ENCODE data around the gene DCX. TPM values are rescaled to one million over a fixed set of nuclear protein-coding genes. Genes with fewer than 3 reads are reported as not detected.

Gene DCX
- total RNA-seq, 4 donors from 2014 or later: not detected

DNA sequence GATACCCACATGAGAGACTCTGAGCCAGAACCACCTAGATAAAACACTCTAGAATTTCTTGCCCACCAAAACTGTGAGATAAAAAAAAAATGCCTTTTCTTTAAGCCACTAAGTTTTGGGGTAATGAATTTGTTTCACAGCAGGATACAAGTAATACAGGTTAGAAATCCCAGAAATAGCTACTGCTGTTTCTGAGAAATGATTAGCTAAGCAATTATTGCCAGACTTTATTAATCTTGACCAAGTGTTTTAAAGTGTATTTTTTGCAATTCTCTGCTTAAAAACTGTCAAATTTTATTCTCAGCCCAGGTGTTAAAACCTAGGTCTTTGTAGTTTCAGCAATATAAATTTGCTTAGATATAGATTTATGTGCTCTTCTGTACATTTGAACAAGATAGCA, 83.1 kb downstream of the DCX start:
- intact Hi-C loops (cut with DNase I; ENCODE audit: low total_unique reads): no loop called here
- Histone ChIP-seq H3K4me3 (no peak overlapping the region), H3K36me3 (no peaks in the 10 kb centered on the region), H3K27me3 (peaks cover 0 to 5% (median 0%) of the 10 kb centered on the region in 3 donors), H3K9me3 (no peaks in the 10 kb centered on the region), H3K27ac (no peak overlapping the region), H3K4me1 (no peaks in the 10 kb centered on the region)
- DNase-seq (no peak), ATAC-seq (no peak)
- no peak for TF ChIP-seq POLR2A (IDR thresholded peaks at IDR 0.05)
- TF ChIP-seq CTCF (IDR thresholded peaks at IDR 0.05 in 4 of 5, conservative IDR thresholded peaks at IDR 0.05 in 1 of 5): no peak
- in situ Hi-C loops (cut with MboI; ENCODE audit: low sequenced_read_pairs in 4 of 4): no loop called here

DNA sequence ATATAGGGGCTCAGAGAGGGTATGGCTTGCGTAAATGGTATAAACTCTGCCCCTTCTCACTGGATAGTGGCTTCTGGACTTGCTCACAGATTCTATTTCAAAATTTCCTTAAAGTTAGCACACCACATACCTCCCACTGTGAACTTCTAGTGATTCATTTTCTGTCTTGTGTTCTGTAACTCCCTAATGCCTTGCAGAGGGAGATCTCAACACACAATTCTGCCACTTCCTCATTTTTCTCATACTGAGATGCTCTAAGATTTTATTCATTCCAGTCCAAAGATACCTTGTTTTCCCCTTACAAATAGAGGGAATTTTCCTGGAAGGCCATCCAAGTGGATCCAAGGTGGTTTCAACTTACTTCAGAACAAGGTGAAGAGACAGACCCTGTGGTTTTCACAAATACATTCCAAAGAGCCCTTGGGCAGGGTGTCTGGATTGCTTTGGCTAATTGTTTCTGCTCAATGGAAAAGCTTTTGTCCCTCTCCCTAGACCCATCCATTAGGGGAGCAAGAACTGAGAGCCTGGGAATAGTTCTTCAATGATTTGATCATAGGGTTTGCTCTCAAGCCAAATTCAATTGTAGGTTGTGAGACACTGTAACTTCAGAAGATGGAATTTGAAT, 89.6 kb downstream of the DCX start:
- intact Hi-C loops (cut with DNase I; ENCODE audit: low total_unique reads) (no loop called here), in situ Hi-C loops (cut with MboI; ENCODE audit: low sequenced_read_pairs in 4 of 4) (no loop called here)
- TF ChIP-seq CTCF (IDR thresholded peaks at IDR 0.05 in 4 of 5, conservative IDR thresholded peaks at IDR 0.05 in 1 of 5) (no peak), POLR2A (IDR thresholded peaks at IDR 0.05) (no peak)
- no peak for DNase-seq
- peaks cover 0 to 8% (median 0%) of the 10 kb centered on the region in 3 donors for H3K27me3 ChIP-seq
- no peak overlapping the region for H3K27ac ChIP-seq
- H3K36me3 ChIP-seq: no peaks in the 10 kb centered on the region
- H3K4me1 ChIP-seq: no peaks in the 10 kb centered on the region
- no peak for ATAC-seq
- no peaks in the 10 kb centered on the region for H3K9me3 ChIP-seq
- no peak overlapping the region for H3K4me3 ChIP-seq

GRCh38 chrX:111319451-111319850, 92.5 kb downstream of the DCX start:
- H3K4me3 ChIP-seq: no peak overlapping the region
- no peaks in the 10 kb centered on the region for H3K4me1 ChIP-seq
- in situ Hi-C loops (cut with MboI; ENCODE audit: low sequenced_read_pairs in 4 of 4): no loop called here
- TF ChIP-seq POLR2A (IDR thresholded peaks at IDR 0.05): no peak
- no peak for TF ChIP-seq CTCF (IDR thresholded peaks at IDR 0.05 in 4 of 5, conservative IDR thresholded peaks at IDR 0.05 in 1 of 5)
- ATAC-seq: no peak
- H3K27me3 ChIP-seq: peaks cover 0 to 9% (median 0%) of the 10 kb centered on the region in 3 donors
- DNase-seq: no peak
- intact Hi-C loops (cut with DNase I; ENCODE audit: low total_unique reads): no loop called here
- H3K9me3 ChIP-seq: no peaks in the 10 kb centered on the region
- H3K27ac ChIP-seq: no peak overlapping the region
- no peaks in the 10 kb centered on the region for H3K36me3 ChIP-seq

DNA sequence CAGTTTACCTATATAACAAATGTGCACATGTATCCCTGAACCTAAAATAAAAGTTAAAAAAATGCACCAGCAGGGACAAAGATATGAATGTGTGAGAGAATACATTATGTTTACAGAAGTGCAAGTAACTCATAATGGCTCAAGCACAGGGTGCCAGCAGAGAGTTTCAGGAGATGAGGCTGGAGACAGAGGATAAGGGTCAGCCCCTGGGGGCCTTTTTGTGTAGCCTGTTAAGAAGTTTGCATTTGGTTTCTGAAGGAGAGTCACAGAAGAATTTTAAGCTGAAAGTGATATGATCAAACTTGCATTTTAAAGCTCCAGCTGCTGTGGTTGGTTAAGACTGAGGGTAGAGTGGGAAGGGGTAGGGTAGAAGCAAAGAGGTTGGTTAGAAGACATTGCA, 93.1 kb downstream of the DCX start:
- Histone ChIP-seq H3K9me3 (no peaks in the 10 kb centered on the region), H3K27me3 (peaks cover 0 to 5% (median 0%) of the 10 kb centered on the region in 3 donors), H3K4me3 (no peak overlapping the region), H3K4me1 (no peaks in the 10 kb centered on the region), H3K27ac (no peak overlapping the region), H3K36me3 (no peaks in the 10 kb centered on the region)
- ATAC-seq (no peak), DNase-seq (no peak)
- no peak for TF ChIP-seq POLR2A (IDR thresholded peaks at IDR 0.05)
- in situ Hi-C loops (cut with MboI; ENCODE audit: low sequenced_read_pairs in 4 of 4): no loop called here
- intact Hi-C loops (cut with DNase I; ENCODE audit: low total_unique reads): no loop called here

GRCh38 chrX:111309083-111309482, 102.9 kb downstream of the DCX start:
- Histone ChIP-seq H3K36me3 (no peaks in the 10 kb centered on the region), H3K9me3 (no peaks in the 10 kb centered on the region), H3K27me3 (no peaks in the 10 kb centered on the region), H3K27ac (no peak overlapping the region), H3K4me1 (no peaks in the 10 kb centered on the region), H3K4me3 (no peak overlapping the region)
- intact Hi-C loops (cut with DNase I; ENCODE audit: low total_unique reads) (no loop called here), in situ Hi-C loops (cut with MboI; ENCODE audit: low sequenced_read_pairs in 4 of 4) (no loop called here)
- TF ChIP-seq POLR2A (IDR thresholded peaks at IDR 0.05): no peak
- TF ChIP-seq CTCF (IDR thresholded peaks at IDR 0.05 in 4 of 5, conservative IDR thresholded peaks at IDR 0.05 in 1 of 5): no peak
- no peak for ATAC-seq
- no peak for DNase-seq
